Kidney epithelial cell (primary cell): ENCODE results near the gene ROS1. TPM values are rescaled to one million over a fixed set of nuclear protein-coding genes. Genes with fewer than 3 reads are reported as not detected.

ENCODE experiments used
- DNase-seq: peaks from one replicate; pipeline ENCODE4 v3.0.0-alpha.2; 2010; ENCODE audit warnings: low read depth
- H3K27me3 ChIP-seq: 2 replicates; pipeline ENCODE4 v1.6.0; 2011; ENCODE audit warnings: low read length; ENCODE audit not compliant: control insufficient read depth, insufficient read depth
- H3K36me3 ChIP-seq: 2 replicates; pipeline ENCODE4 v1.5.1; 2011; ENCODE audit warnings: low read length; ENCODE audit not compliant: control insufficient read depth, insufficient read depth
- H3K4me3 ChIP-seq: 2 replicates; pipeline ENCODE4 v1.5.1; 2011; ENCODE audit warnings: low read depth, mild to moderate bottlenecking, control low read depth, low read length
- CTCF ChIP-seq: IDR thresholded peaks from 2 replicates; pipeline ENCODE4 v1.5.1; 2011; ENCODE audit warnings: mild to moderate bottlenecking, moderate library complexity, low read length, control low read depth, inconsistent platforms; ENCODE audit not compliant: insufficient read depth, poor library complexity, severe bottlenecking
- total RNA-seq: library from RNA; depleted of rRNA; stranded (reverse); fragments of >200 nt; gene quantifications from 2 replicates; pipeline ENCODE4 v1.2.3, GENCODE V29; 2015

The ROS1 gene
- total RNA-seq, 1 donor from 2014 or later, result 0.04 TPM

GRCh38 chr6:117272032-117272866 is 153.5 kb downstream of the ROS1 start:
- TF ChIP-seq CTCF, result no peak
- DNase-seq, result no peak
- peaks cover 57% of the 10 kb centered on the region for H3K27me3 ChIP-seq

GRCh38 chr6:117270843-117271507 is 154.8 kb downstream of the ROS1 start:
- TF ChIP-seq CTCF, result no peak
- no peak for DNase-seq
- Histone ChIP-seq H3K36me3 (no peaks in the 10 kb centered on the region), H3K4me3 (no peak overlapping the region), H3K27me3 (peaks cover 70% of the 10 kb centered on the region)

More at GRCh38 chr6:117272032-117272866, 153.5 kb downstream of the ROS1 start:
- H3K36me3 ChIP-seq, result no peaks in the 10 kb centered on the region
- H3K4me3 ChIP-seq, result no peak overlapping the region

- H3K36me3 ChIP-seq, result no peaks in the 10 kb centered on the region
- peak overlapping the region; percentile 8 for H3K4me3 ChIP-seq
- no peak for DNase-seq
- TF ChIP-seq CTCF, result no peak
- H3K27me3 ChIP-seq, result peaks cover 70% of the 10 kb centered on the region
These were observed 155.5 kb downstream of the ROS1 start for GRCh38 chr6:117270055-117270842.

- H3K4me3 ChIP-seq, result no peak overlapping the region
- DNase-seq, result no peak
- no peaks in the 10 kb centered on the region for H3K36me3 ChIP-seq
- H3K27me3 ChIP-seq, result peaks cover 71% of the 10 kb centered on the region
- no peak for TF ChIP-seq CTCF
These were observed 156.1 kb downstream of the ROS1 start for GRCh38 chr6:117269638-117270054.

- no peak for TF ChIP-seq CTCF
- no peak overlapping the region for H3K4me3 ChIP-seq
These were observed 156.8 kb downstream of the ROS1 start for GRCh38 chr6:117268924-117269323.

More at GRCh38 chr6:117268924-117269323, 156.8 kb downstream of the ROS1 start:
- peaks cover 79% of the 10 kb centered on the region for H3K27me3 ChIP-seq
- no peak for DNase-seq
- H3K36me3 ChIP-seq, result no peaks in the 10 kb centered on the region
